Limb (tissue), 2 donors: Measurements from ENCODE around the gene OR6V1.
A peak's percentile ranks its signal among the peaks of the same experiment; 100 is the strongest.
"Not testable (repeated sequence)": the region's sequence is repeated elsewhere in the genome, so short reads cannot be mapped to it uniquely, and the experiment has no call there.

Experiments used
- DNase-seq, 2 donors: peaks; one replicate each; pipeline ENCODE4 v3.0.0-alpha.2; 2016; ENCODE audit errors: extremely low spot score in 2 of 2

The OR6V1 gene

GRCh38 chr7:143042790-143043271 lies 9.3 kb upstream of the OR6V1 start:
- peak in 1 of 2 donors; percentile 35 for DNase-seq

- DNase-seq = no peak
Observed at GRCh38 chr7:143043391-143043790, 8.8 kb upstream of the OR6V1 start.

GRCh38 chr7:143046426-143046851 lies 5.7 kb upstream of the OR6V1 start:
- DNase-seq = no peak

DNA sequence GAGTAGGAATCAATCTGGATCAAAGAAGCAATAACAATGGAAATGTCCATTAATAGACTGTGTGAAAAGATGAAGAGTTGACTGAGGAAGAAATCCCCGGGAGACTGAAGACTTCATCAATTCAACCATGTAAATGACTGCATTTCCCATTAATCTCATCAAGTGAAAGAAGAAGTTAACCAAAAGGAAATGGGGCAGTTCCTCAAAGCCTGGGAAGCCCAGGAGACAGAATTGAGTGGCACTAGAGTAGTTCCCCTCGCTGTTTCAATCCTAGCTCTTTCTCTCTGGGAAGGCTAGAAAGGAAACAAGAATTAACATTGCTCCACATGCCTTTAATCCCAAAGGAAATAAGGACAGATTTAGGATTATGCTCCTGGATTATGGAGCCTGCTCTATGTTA lies 4.8 kb upstream of the OR6V1 start:
- DNase-seq = no peak

GRCh38 chr7:143048827-143049226 lies 3.3 kb upstream of the OR6V1 start:
- DNase-seq = no peak

GRCh38 chr7:143049362-143049761 lies 2.8 kb upstream of the OR6V1 start:
- DNase-seq = no peak

GRCh38 chr7:143050931-143051330 lies 1.2 kb upstream of the OR6V1 start:
- no peak for DNase-seq

GRCh38 chr7:143054621-143055020 lies 2.5 kb downstream of the OR6V1 start:
- DNase-seq = no peak

GRCh38 chr7:143055754-143056153 lies 3.6 kb downstream of the OR6V1 start:
- no peak for DNase-seq

DNA sequence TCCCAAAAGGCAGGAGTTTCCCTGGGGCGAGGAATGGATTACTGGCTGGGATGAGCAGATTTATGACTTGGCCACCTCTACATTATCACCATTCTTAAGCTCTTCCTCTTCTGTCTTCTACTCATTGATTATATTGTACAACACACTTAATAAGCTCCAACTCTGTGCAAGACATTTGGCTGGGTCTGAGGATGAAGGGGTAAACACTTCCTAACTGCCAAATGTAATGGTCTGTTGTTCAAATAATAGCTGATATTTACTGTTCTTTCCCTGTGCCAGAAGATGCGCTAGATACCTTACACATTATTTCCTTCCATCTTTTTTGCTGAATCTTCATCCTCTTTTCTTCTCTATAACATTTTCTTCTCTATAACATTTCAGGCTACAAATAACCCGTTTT lies 11.6 kb downstream of the OR6V1 start:
- no peak for DNase-seq

DNA sequence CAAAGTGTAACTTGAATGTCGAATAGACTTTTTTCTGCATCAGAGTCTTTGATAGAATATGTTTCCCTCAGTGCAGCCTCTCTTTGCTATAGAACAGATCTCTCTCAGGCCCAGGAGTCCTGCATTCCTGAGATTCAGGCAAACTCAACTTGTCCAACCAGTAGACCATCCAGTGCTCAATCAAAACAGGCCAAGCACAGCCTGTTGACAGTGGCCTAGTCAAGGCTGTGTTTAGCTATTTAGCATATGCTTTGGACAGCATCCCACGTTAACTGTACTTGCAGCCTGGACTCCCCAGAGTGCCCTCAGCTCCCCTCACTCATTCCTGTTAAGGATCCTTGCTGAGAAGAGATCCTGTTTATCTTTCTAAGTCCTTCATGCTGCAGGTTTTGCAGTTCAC lies 16.3 kb downstream of the OR6V1 start:
- DNase-seq = no peak

DNA sequence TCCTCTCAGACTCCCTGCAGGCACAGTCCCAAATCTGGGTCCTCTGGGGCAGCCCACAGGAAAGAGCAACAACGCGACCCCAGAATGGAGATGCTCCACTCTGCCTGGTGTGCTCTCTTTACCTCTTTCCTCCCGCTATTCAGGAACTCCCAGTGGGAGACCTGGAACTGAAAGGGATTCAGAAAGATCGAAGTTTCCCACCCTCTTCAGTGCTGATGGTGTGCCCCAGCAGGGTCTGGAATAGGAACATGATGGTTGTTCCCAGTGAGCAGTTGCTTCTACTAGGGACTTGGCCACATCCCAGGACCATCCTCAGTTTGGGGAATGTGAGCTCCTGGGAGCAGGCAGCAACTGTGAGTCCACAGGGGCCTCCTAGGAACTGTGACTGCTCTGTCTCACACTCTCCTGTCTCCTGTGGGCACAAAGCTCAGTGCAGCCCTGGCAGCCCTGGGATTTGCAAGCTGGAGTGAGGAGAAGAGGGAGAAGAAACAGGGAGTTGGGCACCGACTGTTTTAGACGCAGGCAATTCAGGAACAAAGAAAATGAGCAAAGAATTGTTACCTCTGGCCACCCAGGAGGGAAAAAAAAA lies 17.9 kb downstream of the OR6V1 start:
- no peak for DNase-seq

DNA sequence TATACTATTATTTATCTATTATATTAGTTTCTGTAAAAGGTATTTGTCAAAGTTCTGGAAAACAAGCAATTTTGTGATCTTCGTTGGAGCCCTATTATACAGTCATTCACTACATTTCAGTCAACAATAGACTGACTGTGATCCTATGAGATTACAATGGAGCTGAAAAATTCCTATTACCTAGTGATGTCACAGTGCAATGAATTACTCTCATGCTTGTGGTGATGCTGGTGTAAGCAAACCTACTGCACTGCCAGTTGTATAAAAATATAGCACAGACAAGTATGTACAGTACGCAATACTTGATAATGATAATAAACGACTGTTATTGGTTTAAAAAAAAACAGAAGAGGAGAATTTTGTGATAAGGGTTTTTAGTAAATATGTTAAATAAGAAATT lies 21.4 kb downstream of the OR6V1 start:
- no peak for DNase-seq

GRCh38 chr7:143074141-143074540 lies 22.0 kb downstream of the OR6V1 start:
- no peak for DNase-seq

GRCh38 chr7:143085109-143085508 lies 33.0 kb downstream of the OR6V1 start:
- no peak for DNase-seq

DNA sequence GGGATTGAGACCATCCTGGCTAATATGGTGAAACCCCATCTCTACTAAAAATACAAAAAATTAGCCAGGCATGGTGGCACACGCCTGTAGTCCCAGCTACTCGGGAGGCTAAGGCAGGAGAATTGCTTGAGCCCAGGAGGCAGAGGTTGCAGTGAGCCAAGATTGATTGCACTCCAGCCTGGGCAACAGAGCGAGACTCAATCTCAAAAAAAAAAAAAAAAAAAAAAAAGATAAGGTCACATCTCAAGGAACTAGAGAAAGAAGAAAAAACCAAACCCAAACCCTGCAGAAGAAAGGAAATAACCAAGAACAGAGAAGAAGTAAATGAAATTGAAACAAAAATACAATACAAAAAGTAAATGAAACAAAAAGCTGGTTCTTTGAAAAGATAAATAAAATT lies 33.5 kb downstream of the OR6V1 start:
- not testable (repeated sequence) for DNase-seq

DNA sequence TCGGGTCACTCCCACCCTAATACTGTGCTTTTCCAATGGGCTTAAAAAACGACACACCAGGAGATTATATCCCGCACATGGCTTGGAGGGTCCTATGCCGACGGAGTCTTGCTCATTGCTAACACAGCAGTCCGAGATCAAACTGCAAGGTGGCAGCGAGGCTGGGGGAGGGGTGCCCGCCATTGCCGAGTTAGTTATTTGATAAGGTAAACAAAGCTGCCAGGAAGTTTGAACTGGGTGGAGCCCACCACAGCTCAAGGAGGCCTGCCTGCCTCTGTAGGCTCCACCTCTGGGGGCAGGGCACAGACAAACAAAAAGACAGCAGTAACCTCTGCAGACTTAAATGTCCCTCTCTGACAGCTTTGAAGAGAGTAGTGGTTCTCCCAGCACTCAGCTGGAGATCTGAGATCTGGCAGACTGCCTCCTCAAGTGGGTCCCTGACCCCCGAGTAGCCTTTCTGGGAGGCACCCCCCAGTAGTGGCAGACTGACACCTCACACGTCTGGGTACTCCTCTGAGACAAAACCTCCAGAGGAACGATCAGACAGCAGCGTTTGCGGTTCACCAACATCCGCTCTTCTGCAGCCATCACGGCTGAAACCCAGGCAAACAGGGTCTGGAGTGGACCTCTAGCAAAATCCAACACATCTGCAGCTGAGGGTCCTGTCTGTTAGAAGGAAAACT lies 36.5 kb downstream of the OR6V1 start:
- DNase-seq = not testable (repeated sequence)

DNA sequence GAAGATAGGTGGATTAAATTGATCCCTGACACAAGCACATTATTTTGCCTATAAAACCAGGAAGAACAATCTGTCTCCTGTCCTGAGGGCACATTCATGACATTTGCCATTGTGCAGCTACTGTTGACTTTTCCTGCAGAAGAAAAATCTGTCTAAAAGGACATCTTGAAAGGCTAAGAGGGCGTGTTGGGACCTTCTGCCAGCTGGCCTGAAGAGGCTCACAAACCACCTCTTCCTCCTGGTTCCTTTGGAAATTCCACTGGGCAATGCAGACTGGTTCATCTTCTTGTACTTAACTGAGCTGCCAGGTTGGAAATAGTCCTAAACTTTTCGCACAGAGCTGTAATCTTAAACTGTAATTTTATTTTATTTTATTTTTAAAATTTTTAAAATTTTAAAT lies 44.0 kb downstream of the OR6V1 start:
- DNase-seq = no peak

DNA sequence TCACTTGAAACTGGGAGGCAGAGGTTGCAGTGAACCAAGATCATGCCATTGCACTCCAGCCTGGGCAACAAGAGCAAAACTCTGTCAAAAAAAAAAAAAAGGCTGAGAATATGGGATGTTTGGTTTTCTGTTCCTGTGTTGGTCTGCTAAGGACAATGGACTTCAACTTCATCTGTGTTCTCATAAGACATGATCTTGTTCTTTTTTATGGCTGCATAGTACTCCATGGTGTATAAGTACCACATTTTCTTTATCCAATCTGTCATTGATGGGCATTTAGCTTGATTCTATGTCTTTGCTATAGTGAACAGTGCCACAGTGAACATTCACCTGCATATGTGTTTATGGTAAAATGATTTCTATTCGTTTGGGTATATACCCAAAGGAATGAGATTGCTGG lies 47.4 kb downstream of the OR6V1 start:
- not testable (repeated sequence) for DNase-seq
